GM19328 (cell line): ENCODE measurements around the gene TMEM169.
A peak's percentile ranks its signal among the peaks of the same experiment; 100 is the strongest.
"Not testable (repeated sequence)": the region's sequence is repeated elsewhere in the genome, so short reads cannot be mapped to it uniquely, and the experiment has no call there.

Source experiments
- ATAC-seq: cut with Tn5 transposase; IDR thresholded peaks from one replicate; pipeline ENCODE4 v1.9.1; 2021; ENCODE audit warnings: mild to moderate bottlenecking, moderate library complexity; ENCODE audit not compliant: unreplicated experiment

TMEM169 gene

DNA sequence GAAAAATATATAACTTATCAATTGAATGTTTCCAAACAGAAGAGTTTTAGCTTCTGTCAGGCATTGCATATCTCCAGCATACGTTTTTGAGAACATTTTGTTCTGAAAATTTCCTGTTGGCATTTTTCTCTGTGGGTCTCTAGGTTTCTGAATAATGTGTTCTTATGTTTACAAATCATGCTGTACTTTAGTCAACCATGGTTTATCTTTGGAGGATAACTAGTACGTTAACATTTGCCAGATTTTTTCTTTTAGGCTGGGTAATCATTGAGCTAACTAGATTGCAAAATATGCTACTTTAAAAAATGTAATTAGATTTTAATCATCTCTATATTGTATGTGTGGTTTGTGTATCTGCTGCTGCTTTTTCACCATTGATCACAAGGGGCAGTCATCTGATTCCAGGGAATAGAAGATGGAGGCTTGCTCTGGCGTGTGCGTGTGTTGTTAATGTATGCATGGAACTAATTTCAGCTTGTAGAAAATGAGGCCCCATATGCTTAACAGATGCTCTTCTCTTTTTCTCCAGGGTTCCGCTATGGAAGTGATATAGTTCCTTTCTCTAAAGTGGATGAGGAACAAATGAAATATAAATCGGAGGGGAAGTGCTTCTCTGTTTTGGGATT is 48.7 kb downstream of the TMEM169 start:
- no peak for ATAC-seq

DNA sequence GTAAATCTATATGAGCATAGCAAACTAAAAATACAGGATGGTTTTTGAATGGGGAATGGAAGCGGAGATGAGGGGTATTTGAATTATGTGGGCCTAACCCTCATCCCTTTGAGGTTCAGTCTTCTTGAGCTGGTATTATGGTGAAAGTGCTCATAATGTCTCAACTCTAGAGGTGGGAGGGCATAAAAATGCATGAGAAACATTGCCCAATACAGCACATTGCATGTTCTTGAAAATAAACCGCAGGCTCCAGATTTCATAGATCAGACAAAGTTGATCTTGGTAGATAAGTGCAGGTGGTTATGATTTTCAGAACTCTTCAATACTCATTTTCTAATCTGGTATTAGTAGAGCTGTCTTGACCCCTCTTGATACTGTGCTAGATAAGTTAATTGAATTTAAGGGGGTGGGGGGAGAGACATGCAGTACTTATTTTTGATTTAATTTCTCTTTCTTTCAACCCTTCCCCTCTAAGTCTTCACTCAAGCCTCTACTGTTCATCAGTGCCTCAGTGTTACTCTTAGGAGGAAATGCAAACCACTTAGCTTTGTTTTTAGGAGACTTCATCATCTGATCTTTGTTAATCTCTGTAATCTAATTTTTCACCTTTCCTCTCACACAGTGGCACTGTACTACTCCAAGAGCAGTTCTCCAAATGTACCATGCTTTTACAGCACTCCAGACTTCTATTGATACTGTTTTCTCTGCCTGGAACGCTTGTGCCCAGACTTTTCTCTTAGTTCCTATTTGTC is 49.6 kb downstream of the TMEM169 start:
- ATAC-seq = no peak

DNA sequence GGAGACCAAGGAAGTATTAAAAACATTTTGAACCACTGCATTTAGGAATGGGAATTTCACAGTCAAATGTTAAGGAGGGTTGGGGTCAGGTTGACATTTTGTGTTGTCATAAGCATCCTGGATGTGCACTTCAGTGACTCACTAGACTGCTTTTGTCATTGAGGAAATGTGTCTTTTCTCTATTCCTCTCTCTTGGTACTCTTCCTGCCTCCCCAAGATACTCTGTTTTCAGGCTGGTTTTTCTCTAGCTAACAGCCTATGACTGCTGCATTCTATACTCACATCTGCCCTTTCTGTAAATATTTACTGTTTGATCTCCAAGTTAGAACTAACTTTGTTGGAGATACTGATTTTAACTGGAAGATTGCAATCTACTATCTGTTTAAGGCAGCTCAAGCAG is 50.9 kb downstream of the TMEM169 start:
- ATAC-seq = no peak

DNA sequence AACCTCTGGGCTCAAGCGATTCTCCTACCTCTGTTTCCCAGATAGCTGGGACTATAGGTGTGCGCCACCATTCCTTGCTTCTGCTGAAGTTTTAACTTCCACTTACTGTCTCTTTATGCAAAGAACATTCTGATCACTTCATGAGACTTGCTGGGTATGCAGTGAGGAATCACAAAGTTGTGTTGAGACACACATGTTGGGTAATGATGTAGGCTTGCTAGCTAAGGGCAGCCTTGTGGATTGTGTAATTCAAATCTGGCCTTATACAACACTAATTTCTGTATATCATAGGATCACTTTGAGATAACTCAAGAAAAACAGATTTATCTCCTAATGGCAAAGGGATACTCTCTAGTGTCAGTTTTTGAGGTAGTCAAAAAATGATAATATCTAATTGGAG is 51.7 kb downstream of the TMEM169 start:
- no peak for ATAC-seq

DNA sequence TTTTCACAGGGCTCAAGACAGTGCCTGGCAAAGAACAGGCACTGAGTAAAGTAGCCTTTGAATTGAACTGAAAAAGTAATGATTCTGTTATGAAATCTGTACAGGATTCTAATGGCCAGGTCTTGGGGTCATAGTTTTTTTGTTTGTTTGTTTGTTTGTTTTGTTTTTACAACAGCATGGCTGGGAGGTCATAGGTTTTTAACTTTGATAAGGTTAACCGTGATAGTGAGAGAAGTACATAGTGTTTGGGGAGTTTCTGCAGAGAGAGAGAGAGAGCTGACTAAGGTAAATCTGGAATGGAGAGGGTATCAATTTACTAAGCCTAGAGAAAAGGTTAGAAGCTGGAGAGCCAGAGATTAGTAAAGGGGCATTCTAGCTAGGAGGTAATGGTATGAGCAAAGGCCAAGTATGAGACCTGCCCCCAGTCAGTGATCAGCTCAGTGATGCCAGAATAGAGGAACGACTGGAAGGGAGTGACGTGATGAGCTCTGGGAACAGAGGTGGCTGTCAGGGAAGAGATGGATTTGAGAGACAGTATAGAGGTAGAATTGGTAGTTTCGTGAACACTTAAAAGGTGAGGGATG is 53.3 kb downstream of the TMEM169 start:
- no peak for ATAC-seq

DNA sequence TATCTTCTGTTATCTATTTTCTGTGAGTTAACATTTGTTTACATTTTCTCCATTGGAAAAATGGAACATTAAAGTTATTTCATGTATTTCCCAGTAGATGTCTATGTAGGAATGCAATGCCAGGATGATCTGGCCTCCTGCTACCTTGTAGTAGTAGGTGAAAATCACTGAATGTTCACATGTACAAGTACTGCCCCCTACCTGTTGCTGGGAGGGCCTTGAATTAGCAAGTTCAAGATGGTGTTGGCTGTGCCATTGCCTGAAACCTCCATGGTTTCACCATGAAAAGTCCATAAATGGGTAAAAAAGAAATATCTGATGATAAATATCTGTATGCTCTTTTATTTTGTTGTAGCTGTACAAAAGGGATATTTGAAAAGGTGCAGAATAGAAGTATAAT is 58.2 kb downstream of the TMEM169 start:
- ATAC-seq = no peak

DNA sequence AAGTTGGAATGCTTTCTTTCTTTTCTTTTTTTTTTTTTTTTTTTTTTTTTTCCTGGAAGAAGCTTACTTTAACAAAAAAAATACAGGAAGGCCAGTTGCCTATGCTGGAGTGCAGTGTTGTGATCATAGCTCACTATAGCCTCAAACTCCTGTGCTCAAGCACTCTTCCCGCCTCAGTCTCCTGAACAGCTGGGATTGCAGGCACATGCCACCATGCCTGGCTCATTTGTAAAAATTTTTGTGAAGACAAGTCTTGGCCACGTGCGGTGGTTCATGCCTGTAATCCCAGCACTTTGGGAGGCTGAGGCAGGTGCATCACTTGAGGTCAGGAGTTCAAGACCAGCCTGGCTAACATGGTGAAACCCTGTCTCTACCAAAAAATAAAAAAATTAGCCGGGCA is 59.8 kb downstream of the TMEM169 start:
- not testable (repeated sequence) for ATAC-seq

DNA sequence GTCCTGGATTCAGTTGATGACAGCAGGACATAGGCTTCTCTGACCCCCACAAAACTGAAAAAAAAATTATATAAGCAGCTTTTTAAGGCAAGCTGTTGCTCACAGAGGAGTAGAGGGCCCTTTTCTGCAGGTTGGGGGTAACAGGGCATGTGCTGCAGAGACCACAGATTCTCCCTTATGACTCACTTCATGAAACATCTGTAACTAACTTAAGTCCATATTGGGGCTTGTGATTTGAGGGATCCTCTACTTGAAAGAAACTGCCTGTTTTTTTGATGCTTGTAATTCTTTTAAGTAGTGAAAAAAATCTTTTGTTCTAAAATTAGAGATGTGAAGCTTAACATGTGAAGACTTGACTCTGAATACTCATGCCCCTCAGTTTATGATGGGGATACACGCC is 60.8 kb downstream of the TMEM169 start:
- peak; percentile 92 for ATAC-seq

DNA sequence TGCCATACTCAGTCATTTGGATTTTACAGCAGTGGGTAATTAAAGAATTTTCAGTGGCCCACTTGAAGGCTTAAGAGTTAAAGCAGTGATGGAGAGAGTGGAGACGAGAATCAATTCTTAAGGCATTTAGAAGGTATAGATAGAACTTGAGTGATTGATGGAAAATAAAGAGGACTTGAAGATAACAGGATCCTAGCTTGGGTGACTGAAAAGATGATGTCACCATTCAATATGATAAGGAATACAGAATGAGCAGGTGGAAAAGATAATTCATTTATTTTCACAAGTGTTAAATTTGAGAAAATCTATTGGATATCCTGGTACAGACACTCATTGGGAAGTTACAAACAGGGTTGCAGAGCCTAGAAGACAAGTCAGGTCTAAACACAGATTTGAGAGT is 62.7 kb downstream of the TMEM169 start:
- ATAC-seq = no peak

DNA sequence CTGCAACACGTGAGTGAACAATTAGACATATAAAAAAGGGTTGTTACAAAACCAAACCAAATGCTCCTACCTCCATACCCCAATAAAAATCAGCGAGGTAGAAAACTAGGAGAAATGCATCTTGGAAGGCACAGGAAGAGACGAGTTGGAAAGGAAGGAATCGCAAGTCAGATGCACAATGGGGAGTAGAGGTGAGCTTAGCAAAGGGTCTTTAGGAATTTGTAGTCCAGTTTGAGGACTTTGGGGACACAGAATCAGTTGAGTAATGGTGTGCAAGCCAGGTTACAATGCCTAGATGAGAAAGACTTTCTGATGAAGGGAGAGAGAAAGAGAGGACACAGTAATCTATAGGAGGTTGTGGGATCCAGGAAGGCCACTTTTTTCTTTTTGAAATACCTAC is 63.1 kb downstream of the TMEM169 start:
- ATAC-seq = no peak

DNA sequence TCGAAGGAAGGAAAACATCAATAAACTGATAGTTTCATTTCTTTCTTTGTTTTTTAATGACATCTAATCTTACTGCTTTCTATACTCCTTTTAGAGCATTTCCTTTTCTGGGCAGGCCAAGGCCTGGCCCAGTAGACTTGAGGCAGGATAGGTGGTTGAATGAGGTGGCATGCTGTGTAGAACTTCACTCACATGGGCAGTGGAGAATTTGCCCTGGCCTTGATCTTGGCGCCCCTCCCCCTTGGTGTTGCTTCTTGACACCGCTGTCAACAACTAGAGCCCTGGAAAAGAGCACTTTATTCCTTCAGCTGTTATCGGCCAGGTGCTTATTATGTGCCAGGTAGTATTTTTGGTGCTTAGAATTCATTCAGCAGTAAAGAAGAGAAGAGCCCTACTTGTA is 64.9 kb downstream of the TMEM169 start:
- no peak for ATAC-seq

DNA sequence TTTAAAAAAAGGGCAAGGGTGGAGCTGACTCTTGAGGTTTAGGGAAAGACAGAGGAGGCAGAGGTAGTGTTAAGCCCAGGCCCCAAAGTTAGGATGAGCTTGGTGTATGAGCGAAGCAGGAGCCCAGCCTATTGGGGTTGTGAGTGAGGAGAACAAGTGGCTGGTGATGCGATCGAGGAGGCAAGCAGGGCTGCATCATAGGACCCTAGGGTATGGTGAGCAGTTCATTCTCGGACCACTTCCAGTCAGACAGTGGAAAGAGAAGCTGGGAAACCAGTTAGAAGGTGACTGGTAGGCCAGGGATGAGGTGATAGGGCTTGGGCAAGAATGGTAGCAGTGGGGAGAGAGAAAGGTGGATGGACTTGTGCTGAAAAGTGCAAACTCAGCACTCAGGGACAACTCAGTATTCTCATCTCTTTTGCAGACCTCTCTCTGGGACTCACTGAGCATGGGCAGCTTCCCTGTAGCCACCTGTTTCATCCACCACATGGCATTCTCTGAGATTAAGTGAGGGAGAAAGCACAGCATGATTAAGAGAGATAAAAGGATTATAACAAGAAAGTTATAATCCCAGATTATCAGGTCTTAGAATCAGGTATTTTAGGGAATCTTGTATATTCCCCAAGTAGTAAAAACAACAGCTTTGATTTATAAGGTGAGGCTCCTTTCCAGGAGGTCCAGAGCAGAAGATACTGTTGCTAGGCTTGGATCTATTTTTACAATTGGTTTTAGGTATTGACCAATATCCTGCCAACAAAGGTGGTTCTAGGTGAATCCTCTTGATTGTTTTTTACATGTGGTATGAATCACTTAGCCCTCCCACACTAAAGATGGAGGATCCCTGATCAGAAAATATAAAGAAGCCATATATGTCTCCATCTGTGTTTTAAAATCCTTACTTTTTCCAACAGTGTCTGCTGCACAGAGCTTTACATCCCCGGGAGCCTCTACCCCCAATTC is 65.7 kb downstream of the TMEM169 start:
- no peak for ATAC-seq

DNA sequence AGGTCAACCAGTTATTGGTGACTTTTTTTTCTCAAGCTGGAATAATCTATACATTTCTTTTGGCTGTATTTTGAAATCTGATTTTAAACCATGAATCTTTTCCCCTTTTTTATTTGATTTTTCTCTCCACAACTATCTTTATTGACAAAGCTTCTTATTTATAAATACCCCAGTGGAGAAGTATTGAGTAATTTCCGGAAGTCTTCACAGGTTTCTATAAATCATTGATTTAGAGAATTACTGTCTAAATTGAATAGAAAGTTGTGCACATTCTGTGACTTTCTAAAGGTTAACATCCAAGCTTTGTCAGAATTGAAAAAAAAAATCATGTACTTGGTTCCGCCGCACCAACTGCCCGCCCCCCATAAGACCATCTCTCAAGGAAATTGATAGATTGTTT is 67.3 kb downstream of the TMEM169 start:
- ATAC-seq = no peak

DNA sequence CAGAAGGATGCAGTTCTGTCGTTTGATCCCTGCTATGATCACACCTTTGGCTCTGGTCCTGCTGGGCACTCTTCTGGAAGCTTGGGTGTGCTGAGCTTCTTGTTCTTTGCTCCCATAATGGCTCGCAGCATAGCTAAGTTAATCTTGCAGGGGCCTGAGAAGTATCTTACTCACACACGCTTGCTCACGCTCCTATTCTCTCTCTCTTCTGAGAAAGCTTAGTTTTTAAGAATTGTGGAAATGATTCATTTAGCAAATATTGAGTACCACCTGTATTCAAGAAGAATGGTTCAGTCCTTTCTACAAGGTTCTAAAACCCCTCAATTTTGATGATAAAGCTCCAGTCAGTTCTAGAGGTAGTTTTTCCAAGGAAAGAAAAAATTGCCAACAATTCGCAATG is 68.0 kb downstream of the TMEM169 start:
- no peak for ATAC-seq

DNA sequence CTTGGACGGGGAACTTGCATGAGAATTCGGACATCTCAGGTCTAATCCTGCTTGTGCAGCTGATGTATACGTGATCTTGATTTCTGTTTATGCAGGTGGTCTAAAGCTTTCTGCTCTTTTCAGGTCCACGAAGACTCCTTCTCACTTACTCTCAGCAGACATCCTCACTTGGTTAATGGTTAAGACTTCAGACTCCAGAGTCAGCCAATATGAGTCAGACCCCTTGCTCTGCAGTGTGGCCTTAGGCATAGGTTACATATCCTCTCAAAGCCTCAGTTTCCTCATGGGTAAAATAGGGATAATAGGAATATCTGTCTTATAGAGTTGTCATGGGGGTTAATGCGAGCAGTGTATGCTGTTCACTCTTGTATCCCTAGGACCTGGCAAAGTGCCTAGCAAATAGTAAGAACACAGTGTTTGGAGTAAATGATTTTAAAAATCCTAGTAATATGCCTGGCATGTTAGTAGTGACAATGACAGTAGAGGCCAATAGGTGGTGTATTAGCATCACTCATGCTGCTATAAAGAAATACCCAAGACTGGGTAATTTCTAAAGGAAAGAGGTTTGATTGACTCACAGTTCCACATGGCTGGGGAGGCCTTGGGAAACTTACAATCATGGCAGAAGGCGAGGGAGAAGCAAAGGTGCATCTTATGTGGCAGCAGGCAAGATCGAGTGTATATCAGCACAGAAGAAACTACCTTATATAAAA is 69.8 kb downstream of the TMEM169 start:
- ATAC-seq = no peak
